EL (cell line): ENCODE measurements around the gene HNRNPH1.

Experiments used
- DNase-seq: peaks from one replicate; pipeline ENCODE4 v3.0.0-alpha.2; 2016

Gene HNRNPH1

DNA sequence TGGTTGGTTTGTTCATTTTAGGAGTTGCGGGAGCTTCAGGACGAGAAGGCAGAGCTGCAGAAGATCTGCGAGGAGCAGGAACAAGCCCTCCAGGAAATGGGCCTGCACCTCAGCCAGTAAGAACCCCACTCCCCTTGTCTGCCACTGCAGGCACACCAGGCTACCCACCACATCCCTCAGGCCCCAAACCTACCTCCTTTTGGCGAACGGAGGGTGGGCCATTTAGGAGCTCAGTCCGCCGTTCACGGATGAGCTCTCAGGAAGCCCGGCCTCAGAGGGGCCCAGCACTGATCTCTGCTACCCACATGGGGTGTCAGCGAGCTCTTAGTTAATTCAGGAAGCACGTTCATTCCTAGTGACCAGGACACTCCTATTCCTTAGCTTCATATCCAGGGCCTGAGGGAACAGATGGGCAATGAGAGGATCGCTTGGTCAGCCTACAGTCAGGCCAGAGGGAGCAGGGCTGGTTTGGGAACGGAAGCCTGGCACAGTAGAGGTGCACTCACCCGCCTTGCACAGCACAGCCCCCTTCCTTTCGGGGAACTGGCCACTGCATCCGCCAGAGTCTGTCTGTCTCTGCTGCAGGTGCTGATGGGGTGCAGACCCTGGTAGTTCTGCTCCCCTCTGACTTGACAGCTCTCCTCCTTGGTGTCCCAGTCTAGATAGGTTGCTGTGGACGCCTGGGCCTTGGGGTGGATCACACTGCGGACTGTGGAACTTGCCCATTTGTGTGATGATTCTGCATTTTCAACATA is 21.4 kb downstream of the HNRNPH1 start:
- no peak for DNase-seq

DNA sequence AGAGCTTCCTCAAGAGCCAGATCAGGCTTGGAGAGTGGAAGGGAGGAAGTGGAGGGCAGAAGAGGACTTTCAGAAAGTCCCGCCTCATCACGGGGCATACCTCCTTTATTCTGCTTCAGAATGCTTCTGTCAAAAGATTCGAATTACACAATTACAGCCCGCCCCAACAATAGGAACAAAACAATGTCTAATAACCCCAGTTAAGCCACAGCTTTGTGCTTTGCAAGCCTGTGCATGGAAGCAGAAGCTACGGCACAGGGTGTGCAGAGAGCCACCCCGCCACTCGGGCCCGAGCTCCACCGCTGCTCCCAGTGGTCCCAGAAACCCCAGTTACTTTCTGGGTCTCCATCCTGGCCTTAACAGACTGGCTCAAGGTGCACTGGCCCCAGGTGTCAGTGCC is 23.5 kb downstream of the HNRNPH1 start:
- DNase-seq, result no peak

DNA sequence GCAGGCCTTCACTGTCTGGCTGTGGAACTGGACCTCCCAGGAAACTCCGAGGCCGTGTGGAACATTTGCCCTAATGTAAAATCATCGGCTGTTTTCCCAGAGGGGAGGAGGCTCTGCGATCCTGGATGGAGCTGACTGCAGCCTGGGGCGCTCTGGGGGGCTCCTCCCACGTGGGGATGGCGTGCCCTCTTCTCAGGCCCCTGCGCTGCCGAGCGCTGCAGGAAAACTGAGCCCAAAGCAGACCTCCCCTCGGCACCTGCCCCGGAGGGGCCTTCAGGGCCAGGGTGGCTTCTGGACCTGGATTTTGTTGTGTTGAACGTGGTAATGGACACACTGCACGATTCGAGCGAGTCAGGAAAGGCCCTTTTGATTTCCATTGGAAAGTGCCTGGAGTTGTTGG is 23.9 kb downstream of the HNRNPH1 start:
- DNase-seq, result no peak

DNA sequence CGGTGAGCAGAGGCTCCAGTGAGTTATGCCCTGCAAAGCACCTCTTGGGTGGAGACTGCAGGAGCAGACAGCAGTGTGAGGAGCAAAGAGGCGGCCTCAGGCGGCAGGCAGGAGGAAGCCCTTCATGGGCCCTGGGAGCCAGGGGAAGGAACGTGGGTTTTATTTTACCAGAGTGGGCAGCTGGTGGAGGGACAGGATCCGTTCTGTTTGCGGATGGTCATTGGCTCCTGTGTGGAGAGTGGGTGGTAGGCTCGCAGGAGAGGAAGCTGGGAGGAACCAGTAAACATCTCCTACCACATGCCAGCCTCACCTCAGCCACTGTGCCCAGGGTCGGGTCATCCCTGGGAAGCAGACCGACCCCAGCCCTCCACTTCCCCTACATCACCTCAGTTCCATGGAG is 24.4 kb downstream of the HNRNPH1 start:
- no peak for DNase-seq

DNA sequence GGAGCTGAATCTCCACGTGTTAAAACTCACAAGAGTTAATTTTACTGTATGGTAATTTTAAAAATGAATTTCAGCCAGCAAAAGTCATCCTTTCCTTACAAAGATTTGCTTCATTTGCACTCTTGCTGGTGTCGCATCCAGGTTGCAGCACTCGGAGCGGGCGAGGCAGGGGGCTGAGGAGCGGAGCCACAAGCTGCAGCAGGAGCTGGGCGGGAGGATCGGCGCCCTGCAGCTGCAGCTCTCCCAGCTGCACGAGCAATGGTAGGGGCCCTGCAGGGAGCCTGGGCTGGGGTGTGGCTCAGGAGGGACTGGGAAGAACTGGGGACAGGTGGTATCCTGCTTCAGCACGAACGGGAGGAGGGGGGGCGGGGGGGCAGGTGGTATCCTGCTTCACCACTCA is 27.1 kb downstream of the HNRNPH1 start:
- no peak for DNase-seq

DNA sequence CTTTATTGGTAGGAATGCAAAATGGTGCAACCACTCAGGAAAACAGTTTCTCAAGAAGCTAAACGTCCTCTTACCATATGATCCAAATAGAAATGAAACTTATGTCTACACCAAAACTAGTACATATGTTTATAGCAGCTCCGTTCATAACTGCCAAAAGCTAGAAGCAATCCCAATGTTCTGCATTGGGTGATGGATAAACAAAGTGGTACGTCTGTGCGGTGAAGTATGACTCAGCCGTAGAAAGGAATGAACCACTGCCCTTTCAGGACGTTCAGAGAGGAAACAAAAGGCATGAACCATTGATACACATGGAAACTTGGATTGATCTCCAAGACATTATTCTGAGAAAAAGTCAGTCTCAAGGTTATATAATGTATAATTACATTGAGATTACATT is 27.6 kb downstream of the HNRNPH1 start:
- peak; percentile 44 for DNase-seq

DNA sequence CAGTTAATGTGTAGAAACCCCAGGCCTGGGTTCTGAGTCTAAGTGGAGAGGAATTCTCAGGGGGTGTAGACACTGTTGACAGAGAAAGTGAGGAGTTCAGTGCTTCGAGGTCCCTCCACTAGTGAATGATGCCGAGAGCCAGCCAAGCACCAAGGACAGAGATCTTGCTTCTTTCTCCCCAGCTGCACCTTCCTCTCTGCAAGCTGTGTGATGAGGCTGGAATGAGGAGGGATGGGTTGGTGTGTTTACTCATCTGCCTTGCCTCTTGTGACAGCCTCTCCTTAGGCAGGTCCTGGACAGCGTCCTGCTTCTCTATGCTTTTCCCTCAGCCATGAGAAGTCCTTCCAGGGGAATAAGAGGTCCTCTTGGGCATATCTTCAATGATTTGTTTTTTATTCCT is 35.3 kb downstream of the HNRNPH1 start:
- no peak for DNase-seq

DNA sequence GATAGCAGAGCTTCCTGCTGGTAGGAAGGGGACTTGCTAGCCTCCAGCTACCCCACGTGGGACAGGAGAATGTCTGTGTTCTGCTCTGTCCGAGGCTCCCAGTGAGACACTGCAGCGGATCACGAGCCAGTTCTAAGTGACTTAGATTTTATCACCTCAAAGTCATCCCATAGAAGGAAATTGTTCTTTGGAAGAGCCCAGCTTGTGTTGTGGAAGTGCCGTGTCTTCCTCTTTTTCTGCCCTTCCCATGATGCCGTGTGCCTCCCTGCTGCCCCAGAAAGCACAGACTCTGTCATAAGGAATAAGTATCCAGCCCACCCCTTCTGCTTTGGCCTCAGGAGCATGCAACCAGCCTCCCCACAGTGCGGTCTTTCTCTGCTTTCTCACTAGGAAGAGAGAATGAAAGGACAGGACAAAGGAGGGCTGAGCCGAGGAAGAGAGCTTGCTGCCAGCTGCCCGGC is 37.5 kb downstream of the HNRNPH1 start:
- no peak for DNase-seq

DNA sequence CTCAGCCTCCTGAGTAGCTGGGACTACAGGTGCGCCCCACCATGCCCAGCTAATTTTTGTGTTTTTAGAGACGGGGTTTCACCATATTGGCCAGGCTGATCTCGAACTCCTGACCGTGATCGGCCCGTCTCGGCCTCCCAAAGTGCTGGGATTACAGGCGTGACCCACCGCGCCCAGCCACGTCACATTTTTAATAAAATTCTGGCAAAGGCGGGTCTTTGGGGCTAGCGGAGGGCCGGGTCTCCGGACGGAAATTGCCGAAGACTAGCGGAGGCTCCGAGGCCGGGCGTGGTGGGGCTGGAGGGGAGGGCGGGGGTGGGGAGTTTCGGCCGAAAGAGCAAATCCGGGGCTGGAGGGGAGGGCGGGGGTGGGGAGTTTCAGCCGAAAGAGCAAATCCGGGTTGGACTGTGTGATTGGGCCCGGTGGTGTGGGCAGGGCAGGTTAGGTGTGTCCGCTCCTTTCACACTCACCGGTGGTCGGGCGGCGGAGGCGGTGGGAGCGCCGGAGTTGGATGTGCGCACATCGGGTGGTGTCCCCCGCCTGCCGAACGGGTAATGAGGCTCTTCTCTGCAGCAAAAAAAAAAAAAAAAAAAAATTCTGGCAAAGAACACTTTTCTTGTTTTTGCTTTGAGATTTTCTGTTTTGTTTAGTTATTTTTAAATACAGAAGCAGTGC is 46.0 kb downstream of the HNRNPH1 start:
- no peak for DNase-seq

DNA sequence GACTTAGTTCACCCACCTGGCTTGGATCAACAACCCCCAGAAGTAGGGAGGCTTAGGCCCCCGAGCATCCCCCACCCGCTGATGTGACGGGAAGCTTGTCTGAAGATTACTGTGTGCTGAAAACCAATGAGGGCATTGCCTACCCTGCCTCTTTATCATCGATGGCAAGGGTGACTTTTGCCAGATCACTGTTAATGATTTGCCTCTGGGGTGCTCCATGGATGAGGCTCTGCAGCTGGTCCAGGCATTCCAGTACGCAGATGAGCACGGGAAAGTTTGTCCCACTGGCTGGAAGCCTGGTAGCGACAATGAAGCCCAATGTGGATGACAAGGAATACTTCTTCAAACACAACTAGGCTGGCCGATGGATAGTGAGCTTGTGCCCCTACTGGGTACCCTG is 51.1 kb downstream of the HNRNPH1 start:
- no peak for DNase-seq

DNA sequence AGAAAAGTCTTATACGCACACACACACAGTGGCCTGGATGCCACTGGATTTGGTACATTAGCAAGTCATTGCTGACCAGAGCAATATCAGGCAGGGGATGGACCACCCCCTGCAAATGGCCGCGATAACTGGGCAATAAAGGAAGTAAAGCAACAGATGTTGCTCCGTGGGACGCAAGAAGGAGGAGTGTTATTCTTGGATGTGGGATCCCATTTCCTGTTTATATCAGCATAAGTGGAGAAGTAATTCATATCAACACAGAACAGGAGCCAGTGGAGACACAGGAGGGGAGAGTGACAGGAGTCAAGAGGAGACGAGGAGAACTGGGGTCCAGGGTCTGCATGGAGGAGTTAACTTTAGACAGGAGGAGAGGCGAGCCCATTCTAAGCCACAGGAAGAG is 54.8 kb downstream of the HNRNPH1 start:
- no peak for DNase-seq

DNA sequence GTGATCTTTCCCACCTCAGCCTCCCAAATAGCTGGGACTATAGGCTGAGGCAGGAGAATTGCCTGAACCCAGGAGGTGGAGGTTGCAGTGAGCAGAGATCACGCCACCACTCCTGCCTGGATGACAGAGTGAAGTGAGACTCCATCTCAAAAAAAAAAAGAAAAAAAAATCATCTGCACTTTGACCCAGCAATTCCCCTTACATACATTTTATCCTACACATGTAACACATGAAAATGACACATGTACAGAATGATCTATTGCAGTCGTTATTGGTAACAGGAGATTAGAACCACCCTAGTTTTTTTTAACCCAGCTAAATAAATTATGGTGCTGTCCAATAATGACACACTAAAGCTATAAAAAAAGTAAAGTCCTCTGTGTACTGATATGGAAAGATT is 58.9 kb downstream of the HNRNPH1 start:
- DNase-seq, result no peak
